Chondrocyte (in vitro differentiated cells): Measurements from ENCODE around the gene TMEM253. TPM values are rescaled to one million over a fixed set of nuclear protein-coding genes. Genes with fewer than 3 reads are reported as not detected.

Source experiments
- DNase-seq: peaks from one replicate; pipeline ENCODE4 v3.0.0; 2021; ENCODE audit warnings: mixed read lengths, low spot score
- H3K27ac Mint-ChIP-seq: one replicate; pipeline ENCODE4 v1.8.0; 2021; ENCODE audit warnings: mild to moderate bottlenecking, moderate library complexity, mixed read lengths; ENCODE audit not compliant: unreplicated experiment
- H3K27me3 Mint-ChIP-seq: 2 replicates; pipeline ENCODE4 v1.8.0; 2021; ENCODE audit warnings: low read depth, mixed read lengths
- H3K36me3 Mint-ChIP-seq: 2 replicates; pipeline ENCODE4 v1.8.0; 2021; ENCODE audit warnings: low read depth, mixed read lengths
- H3K4me1 Mint-ChIP-seq: 2 replicates; pipeline ENCODE4 v1.8.0; 2021; ENCODE audit warnings: low read depth, mild to moderate bottlenecking, mixed read lengths
- H3K4me3 Mint-ChIP-seq: one replicate; pipeline ENCODE4 v1.8.0; 2021; ENCODE audit warnings: mild to moderate bottlenecking, moderate library complexity, mixed read lengths; ENCODE audit not compliant: unreplicated experiment
- H3K9me3 Mint-ChIP-seq: 2 replicates; pipeline ENCODE4 v1.8.0; 2021; ENCODE audit warnings: low read depth, mixed read lengths
- total RNA-seq: library from RNA; stranded (reverse); gene quantifications from 3 replicates; pipeline ENCODE4 v1.2.1, GENCODE V29; 2021
- TF ChIP-seq, protein P1 (sequence below): fragments of 200-600 bp; sonication (generic); IDR thresholded peaks from 2 replicates; pipeline ENCODE4 v1.5.0; 2021; ENCODE audit warnings: antibody characterized with exemption, mild to moderate bottlenecking, moderate library complexity

The TMEM253 gene
- total RNA-seq, 1 donor from 2014 or later = 1.1 TPM

DNA sequence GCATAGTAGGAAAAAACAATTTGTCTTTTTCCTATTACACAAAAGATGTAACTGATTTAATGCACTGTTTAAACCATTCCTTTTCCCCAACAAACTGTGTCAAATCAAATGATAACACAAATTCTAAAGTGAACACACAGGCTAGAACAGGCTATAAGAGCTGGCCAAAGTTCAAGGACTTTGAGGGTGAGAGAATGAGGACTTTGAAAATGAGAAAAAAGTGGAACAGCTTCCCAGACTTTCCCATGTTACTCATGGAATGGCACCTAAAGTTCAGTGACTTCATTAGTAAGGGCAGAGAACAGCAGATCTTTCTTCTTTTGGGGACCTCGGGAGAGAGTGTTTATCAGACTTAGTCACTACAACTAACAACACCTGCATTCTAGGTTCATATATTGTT is 22.6 kb downstream of the TMEM253 start:
- Mint-ChIP-seq H3K9me3 (peaks cover 5% of the 10 kb centered on the region), H3K27ac (no peak overlapping the region), H3K36me3 (no peaks in the 10 kb centered on the region), H3K4me3 (no peak overlapping the region), H3K27me3 (peaks cover 23% of the 10 kb centered on the region), H3K4me1 (peaks cover 3% of the 10 kb centered on the region)
- TF ChIP-seq, protein P1, sequence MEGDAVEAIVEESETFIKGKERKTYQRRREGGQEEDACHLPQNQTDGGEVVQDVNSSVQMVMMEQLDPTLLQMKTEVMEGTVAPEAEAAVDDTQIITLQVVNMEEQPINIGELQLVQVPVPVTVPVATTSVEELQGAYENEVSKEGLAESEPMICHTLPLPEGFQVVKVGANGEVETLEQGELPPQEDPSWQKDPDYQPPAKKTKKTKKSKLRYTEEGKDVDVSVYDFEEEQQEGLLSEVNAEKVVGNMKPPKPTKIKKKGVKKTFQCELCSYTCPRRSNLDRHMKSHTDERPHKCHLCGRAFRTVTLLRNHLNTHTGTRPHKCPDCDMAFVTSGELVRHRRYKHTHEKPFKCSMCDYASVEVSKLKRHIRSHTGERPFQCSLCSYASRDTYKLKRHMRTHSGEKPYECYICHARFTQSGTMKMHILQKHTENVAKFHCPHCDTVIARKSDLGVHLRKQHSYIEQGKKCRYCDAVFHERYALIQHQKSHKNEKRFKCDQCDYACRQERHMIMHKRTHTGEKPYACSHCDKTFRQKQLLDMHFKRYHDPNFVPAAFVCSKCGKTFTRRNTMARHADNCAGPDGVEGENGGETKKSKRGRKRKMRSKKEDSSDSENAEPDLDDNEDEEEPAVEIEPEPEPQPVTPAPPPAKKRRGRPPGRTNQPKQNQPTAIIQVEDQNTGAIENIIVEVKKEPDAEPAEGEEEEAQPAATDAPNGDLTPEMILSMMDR = no peak
- no peak for DNase-seq

DNA sequence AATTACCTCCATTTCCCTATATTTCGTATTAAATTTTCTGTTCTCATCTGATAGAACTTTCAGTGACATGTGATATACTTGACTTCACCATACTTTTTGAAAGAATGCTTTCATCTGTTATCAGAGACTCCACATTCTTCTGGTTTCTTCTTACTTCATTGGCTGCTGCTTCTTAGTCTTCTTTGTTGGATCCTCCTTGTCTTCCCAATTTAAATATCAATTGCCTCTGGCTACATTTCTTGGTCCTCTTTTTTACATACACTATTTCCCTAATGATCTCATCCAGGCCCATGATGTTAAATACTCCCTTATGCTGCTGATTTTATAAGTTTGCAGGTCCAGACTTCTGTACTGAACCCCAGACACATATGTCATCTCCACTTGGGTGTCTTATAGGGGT is 33.0 kb downstream of the TMEM253 start:
- TF ChIP-seq, protein P1 = no peak
- no peak overlapping the region for H3K4me3 Mint-ChIP-seq
- peaks cover 3% of the 10 kb centered on the region for H3K27me3 Mint-ChIP-seq
- no peak for DNase-seq
- H3K36me3 Mint-ChIP-seq = no peaks in the 10 kb centered on the region
- H3K4me1 Mint-ChIP-seq = no peaks in the 10 kb centered on the region
- H3K9me3 Mint-ChIP-seq = peaks cover 8% of the 10 kb centered on the region
- H3K27ac Mint-ChIP-seq = no peak overlapping the region

- Mint-ChIP-seq H3K4me3 (no peak overlapping the region), H3K4me1 (no peaks in the 10 kb centered on the region), H3K27me3 (no peaks in the 10 kb centered on the region), H3K9me3 (peaks cover 5% of the 10 kb centered on the region), H3K27ac (no peak overlapping the region), H3K36me3 (no peaks in the 10 kb centered on the region)
- DNase-seq = no peak
- TF ChIP-seq, protein P1 = peak; percentile 85
These were observed 35.2 kb downstream of the TMEM253 start for GRCh38 chr14:21136024-21136423.

DNA sequence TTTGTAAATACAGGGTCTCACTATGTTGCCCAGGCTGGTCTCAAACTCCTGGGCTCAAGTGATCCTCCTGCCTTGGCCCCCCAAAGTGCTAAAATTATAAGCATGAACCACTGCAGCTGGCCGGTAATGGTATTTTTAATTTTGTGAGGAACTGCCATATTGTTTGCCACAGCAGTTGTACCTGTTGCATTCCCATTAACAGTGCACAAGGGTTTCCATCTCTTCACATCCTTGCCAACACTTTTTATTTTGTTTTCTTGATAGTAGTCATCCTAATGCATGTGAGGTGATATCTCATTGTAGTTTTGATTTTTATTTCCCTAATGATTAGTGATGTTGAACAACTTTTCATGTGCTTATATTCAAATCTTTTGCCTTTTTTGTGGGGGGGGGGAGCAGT is 41.5 kb downstream of the TMEM253 start:
- Mint-ChIP-seq H3K27me3 (peaks cover 2% of the 10 kb centered on the region), H3K4me1 (no peaks in the 10 kb centered on the region), H3K4me3 (no peak overlapping the region), H3K27ac (peak overlapping the region; percentile 14), H3K36me3 (peaks cover 2% of the 10 kb centered on the region), H3K9me3 (peaks cover 17% of the 10 kb centered on the region)
- TF ChIP-seq, protein P1 = no peak
- no peak for DNase-seq

DNA sequence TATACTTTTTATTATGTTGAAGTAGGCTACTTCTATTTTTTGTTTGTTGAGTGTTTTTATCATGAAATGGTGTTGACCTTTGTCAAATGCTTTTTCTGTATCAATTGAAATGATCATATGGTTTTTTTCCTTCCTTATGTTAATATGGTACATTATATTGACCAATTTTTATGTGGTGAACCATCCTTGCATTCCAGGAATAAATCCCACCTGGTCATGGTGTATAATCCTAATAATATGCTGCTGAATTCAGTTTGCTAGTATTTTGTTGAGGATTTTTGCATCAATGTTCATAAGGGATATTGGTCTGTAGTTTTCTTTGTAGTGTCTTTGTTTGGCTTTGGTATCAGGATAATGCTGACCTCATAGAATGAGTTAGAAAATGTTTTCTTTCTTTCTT is 44.6 kb downstream of the TMEM253 start:
- peaks cover 17% of the 10 kb centered on the region for H3K9me3 Mint-ChIP-seq
- TF ChIP-seq, protein P1 = no peak
- H3K4me1 Mint-ChIP-seq = no peaks in the 10 kb centered on the region
- no peak for DNase-seq
- H3K4me3 Mint-ChIP-seq = no peak overlapping the region
- H3K27me3 Mint-ChIP-seq = peaks cover 3% of the 10 kb centered on the region
- peaks cover 2% of the 10 kb centered on the region for H3K36me3 Mint-ChIP-seq
- no peak overlapping the region for H3K27ac Mint-ChIP-seq
